Sigmoid colon (tissue), 7 donors: ENCODE results near the gene ROPN1L. TPM values are rescaled to one million over a fixed set of nuclear protein-coding genes. Genes with fewer than 3 reads are reported as not detected.

Experiments
- DNase-seq: peaks from one replicate; pipeline ENCODE4 v3.0.0-alpha.2; 2019
- H3K27ac ChIP-seq, 4 donors: fragments of 200-600 bp; sonication (generic); one replicate each; pipeline ENCODE4 v1.5.1; 2016 to 2019; ENCODE audit warnings: mild to moderate bottlenecking in 1 of 4
- H3K27me3 ChIP-seq, 3 donors: fragments of 200-600 bp; sonication (generic); one replicate each; pipeline ENCODE4 v1.5.1; 2019; ENCODE audit warnings: mild to moderate bottlenecking in 1 of 3
- H3K36me3 ChIP-seq, 4 donors: fragments of 200-600 bp; sonication (generic); one replicate each; pipeline ENCODE4 v1.5.1; 2016 to 2019
- H3K4me1 ChIP-seq, 4 donors: fragments of 200-600 bp; sonication (generic); one replicate each; pipeline ENCODE4 v1.5.1; 2017 to 2019
- H3K4me3 ChIP-seq, 4 donors: fragments of 200-600 bp; sonication (generic); one replicate each; pipeline ENCODE4 v1.5.1; 2017 to 2019; ENCODE audit warnings: mild to moderate bottlenecking in 2 of 4, moderate library complexity in 1 of 4
- H3K9me3 ChIP-seq, 4 donors: fragments of 200-600 bp in 3 of 4; sonication (generic) in 3 of 4; one replicate each; pipeline versions ENCODE4 v1.5.1 to v1.6.1; 2013 to 2019
- CTCF ChIP-seq, 4 experiments: fragments of 450-650 bp in 3 of 4; fragments of 200-600 bp in 1 of 4; IDR thresholded peaks; one replicate each; pipeline ENCODE4 v1.5.1; 2016 to 2019; ENCODE audit warnings: antibody characterized with exemption in 4 of 4, mild to moderate bottlenecking in 3 of 4, moderate library complexity in 2 of 4
- EP300 ChIP-seq, 4 donors: sonication (generic); formaldehyde crosslinking; IDR thresholded peaks; one replicate each; pipeline ENCODE4 v1.6.1; 2017; ENCODE audit warnings: antibody characterized with exemption in 4 of 4
- POLR2A ChIP-seq, 2 donors: fragments of 450-650 bp; IDR thresholded peaks; one replicate each; pipeline ENCODE4 v1.6.1; 2016; ENCODE audit warnings: antibody characterized with exemption in 2 of 2, mild to moderate bottlenecking in 2 of 2, moderate library complexity in 2 of 2
- POLR2AphosphoS5 ChIP-seq, 4 donors: sonication (generic); formaldehyde crosslinking; IDR thresholded peaks; one replicate each; pipeline ENCODE4 v1.6.1; 2017; ENCODE audit warnings: antibody characterized with exemption in 4 of 4
- WGBS, 2 donors: extraction: QIAGEN DNeasy Blood & Tissue Kit; methylation state at CpG; one replicate each; pipeline ENCODE4 v1.1.7; 2013; 5-methylcytosine and 5-hydroxymethylcytosine counted together
- intact Hi-C: fragments of 100-400 bp; cut with DNase I; formaldehyde crosslinking; loops from one replicate; pipeline ENCODE4 v1.15.1; 2023
- polyA plus RNA-seq, 3 donors: library from polyadenylated mRNA; stranded (reverse); fragments of 200-250 nt; gene quantifications; one replicate each; pipeline ENCODE4 v1.2.3, GENCODE V29; 2013
- total RNA-seq, 4 donors: library from RNA; depleted of rRNA; stranded (reverse); fragments of >200 nt; gene quantifications; one replicate each; pipeline ENCODE4 v1.1.0, GENCODE V29; 2016
- donor health status: healthy with polysubstance abuse.
- donor health status: Bipolar disorder and iron deficiency.
- donor health status: healthy.

Gene ROPN1L
- total and polyA plus RNA-seq, 7 donors = 0.35 to 2.4 (median 1.3) TPM; not detected in 3

GRCh38 chr5:10476878-10477277 lies 35.2 kb downstream of the ROPN1L start:
- no peak for TF ChIP-seq EP300 (IDR thresholded peaks at IDR 0.05)
- TF ChIP-seq POLR2A (IDR thresholded peaks at IDR 0.05) = no peak
- no peak for TF ChIP-seq CTCF (IDR thresholded peaks at IDR 0.05)
- TF ChIP-seq POLR2AphosphoS5 (IDR thresholded peaks at IDR 0.05) = no peak
- Histone ChIP-seq H3K27ac (no peak overlapping the region), H3K36me3 (no peaks in the 10 kb centered on the region), H3K4me1 (no peaks in the 10 kb centered on the region), H3K9me3 (peaks cover 0 to 8% (median 0%) of the 10 kb centered on the region in 4 donors), H3K4me3 (no peak overlapping the region), H3K27me3 (no peaks in the 10 kb centered on the region)
- 88 to 90% methylated on average over 3 of the region's 3 CpGs for WGBS, 2 donors
- no peak for DNase-seq
- intact Hi-C loops = no loop called here

GRCh38 chr5:10477943-10478342 lies 36.3 kb downstream of the ROPN1L start:
- Histone ChIP-seq H3K9me3 (peaks cover 0 to 8% (median 0%) of the 10 kb centered on the region in 4 donors), H3K4me1 (no peaks in the 10 kb centered on the region), H3K27ac (no peak overlapping the region), H3K27me3 (no peaks in the 10 kb centered on the region), H3K36me3 (no peaks in the 10 kb centered on the region), H3K4me3 (no peak overlapping the region)
- intact Hi-C loops = no loop called here
- DNase-seq = no peak
- TF ChIP-seq POLR2A (IDR thresholded peaks at IDR 0.05) (no peak), CTCF (IDR thresholded peaks at IDR 0.05) (no peak), EP300 (IDR thresholded peaks at IDR 0.05) (no peak), POLR2AphosphoS5 (IDR thresholded peaks at IDR 0.05) (no peak)
- WGBS, 2 donors = 96 to 97% methylated on average over 6 of the region's 6 CpGs

GRCh38 chr5:10478436-10478835 lies 36.8 kb downstream of the ROPN1L start:
- WGBS, 2 donors = 64 to 78% methylated on average over 5 of the region's 5 CpGs
- peaks cover 0 to 8% (median 0%) of the 10 kb centered on the region in 4 donors for H3K9me3 ChIP-seq
- H3K27ac ChIP-seq = no peak overlapping the region
- H3K4me3 ChIP-seq = no peak overlapping the region
- no peaks in the 10 kb centered on the region for H3K36me3 ChIP-seq
- intact Hi-C loops = no loop called here
- TF ChIP-seq CTCF (IDR thresholded peaks at IDR 0.05) (no peak), POLR2AphosphoS5 (IDR thresholded peaks at IDR 0.05) (no peak)
- H3K4me1 ChIP-seq = no peaks in the 10 kb centered on the region
- no peak for DNase-seq
- no peaks in the 10 kb centered on the region for H3K27me3 ChIP-seq

GRCh38 chr5:10479154-10479721 lies 37.6 kb downstream of the ROPN1L start:
- no peak for DNase-seq
- Histone ChIP-seq H3K9me3 (peaks cover 0 to 8% (median 0%) of the 10 kb centered on the region in 4 donors), H3K4me1 (no peaks in the 10 kb centered on the region), H3K27me3 (no peaks in the 10 kb centered on the region), H3K4me3 (no peak overlapping the region), H3K36me3 (no peaks in the 10 kb centered on the region), H3K27ac (no peak overlapping the region)
- TF ChIP-seq POLR2AphosphoS5 (IDR thresholded peaks at IDR 0.05) = no peak
- no peak for TF ChIP-seq CTCF (IDR thresholded peaks at IDR 0.05)
- no peak for TF ChIP-seq POLR2A (IDR thresholded peaks at IDR 0.05)
- TF ChIP-seq EP300 (IDR thresholded peaks at IDR 0.05) = no peak
- 18 to 76% methylated on average over 11 of the region's 11 CpGs for WGBS, 2 donors
- intact Hi-C loops = no loop called here
